ENCODE results near the gene VWA2.
"Not testable (repeated sequence)": the region's sequence is repeated elsewhere in the genome, so short reads cannot be mapped to it uniquely, and the experiment has no call there.

Gene VWA2

DNA sequence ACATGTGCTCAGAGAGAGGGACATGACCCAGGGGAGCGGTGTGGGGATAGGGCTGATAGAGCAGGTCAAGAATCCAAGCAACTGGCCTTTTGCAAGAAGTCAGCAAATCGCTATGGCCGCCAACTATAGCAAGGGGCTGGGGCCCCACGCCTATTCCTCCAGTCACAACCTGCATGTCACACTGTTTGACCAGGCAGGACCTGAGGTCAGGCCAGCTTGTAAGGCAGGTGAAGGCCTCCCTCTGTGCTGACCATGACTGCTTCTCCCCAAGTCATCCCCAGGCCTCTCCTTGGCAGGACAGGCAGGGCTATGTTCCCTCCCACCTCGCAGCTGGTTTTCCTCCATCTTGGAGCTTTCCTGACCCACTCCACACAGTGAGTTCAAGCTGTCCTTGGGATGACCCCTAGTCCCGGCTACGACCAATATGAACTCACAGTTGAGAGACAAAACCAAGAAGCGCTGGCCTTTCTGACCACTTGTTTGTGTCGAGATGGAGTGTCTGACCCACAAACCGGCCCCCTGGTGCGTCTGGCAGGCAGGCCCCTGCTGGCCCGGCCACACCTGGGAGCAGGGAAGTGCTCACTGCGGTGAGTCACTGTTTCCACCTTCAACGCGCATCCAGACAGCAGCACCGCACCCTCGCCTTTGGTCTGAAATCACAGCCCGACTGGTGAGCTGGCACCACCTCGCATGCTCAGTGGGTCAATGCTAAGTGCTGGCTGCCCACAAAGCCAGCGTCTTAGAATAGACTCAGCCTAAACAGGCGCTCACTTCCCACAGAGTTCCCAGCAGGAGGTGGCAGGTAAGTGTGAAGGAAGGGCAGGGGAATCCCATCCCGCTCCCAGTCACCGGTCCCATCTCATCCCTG, 81.4 kb downstream of the VWA2 start:
- FAIRE-seq = no peak

DNA sequence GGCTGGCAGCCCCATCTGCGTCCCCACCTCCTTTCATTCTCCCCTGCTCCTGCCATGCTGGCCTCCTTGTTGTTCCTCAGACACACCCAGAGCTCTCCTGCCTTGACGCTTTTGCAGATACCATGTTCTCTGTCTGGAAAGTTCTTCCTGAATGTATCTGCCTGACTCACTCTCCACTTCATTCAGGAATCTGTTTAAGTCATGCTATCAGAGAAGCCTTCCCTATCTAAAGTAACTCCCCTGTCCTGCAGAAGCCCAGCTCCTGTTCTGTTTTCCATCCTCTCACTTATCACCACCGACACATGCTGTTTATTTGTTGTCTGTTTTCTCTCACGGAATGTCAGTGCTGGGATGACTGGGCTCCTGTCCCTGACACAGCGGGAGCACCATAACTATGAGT, 83.3 kb downstream of the VWA2 start:
- no peak for FAIRE-seq

DNA sequence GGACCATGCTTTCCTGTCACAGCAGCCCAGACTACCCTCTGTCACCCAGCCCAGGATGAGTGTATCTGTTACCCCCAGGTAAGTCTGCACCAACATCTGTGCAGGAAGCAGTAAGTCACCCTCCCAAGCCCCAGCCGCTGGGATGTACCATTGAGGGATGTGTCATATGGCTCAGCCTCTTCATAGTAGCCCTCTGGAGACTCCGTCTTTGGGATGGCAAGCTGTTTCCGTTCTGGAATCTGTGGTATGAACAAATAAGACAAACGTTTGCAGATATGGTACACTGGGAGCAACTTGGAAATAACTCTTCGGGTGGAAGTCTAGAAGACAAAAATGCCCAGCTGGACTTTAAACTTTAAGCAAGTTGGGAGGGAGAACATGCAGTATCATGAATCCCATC, 84.0 kb downstream of the VWA2 start:
- no peak for FAIRE-seq

DNA sequence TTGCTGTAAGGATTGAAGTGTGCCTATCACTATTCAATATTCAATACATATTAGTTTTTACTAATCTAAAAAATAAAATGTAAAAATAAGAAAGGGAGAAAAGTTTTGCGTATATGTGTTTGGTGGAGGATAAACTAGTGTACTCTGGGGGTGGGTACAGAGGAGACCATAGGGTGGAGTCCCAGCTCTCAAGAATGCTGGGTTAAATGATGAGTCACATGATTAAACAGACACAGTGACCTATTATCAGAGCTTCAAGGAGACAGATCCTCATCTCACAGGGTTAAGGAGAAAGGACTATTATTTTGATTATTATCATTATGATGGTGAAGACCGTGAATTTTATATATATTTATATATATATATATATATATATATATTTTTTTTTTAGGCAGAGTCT, 87.7 kb downstream of the VWA2 start:
- FAIRE-seq = no peak

DNA sequence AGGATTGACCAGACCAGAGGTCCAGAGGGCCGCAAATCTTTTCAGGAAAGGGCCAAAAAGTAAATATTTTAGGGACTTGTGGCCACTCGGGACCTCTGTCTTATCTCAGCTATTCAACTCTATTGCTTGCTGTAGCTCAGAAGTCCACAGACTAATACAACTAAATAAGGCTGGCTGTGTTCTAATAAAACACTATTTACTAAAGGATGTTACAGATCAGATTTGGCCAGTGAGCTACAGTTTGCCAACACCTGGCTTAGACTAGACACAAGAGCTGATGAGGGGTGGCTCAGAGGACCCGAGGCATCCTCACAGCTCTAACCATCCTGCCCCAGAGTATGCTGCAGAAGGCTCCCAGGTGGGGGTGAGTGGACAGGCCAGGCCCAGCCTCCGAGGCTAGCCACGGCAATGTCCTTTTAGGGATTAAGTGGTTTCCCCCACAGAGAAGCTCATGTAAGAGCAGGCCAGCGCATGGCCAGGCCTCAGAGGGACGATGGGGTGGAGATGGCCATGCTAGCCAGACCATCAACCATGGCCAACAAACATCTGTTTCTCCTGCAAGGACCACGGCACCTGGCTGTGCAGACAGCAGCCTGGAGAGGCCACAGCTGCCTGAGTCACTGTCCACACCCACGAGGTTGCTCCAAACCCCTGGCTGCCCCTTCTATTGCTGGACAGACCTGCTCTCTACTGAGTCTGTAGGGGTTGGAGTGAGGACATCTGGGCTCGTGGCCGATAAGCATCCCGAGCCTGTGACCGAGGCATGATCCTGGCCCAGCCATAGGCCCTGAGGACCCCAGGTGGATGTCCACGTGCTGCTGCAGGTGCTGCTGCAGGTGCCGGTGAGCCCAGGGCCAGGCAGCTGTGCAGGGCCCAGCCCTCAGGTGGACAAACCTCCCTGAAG, 88.7 kb downstream of the VWA2 start:
- no peak for FAIRE-seq

DNA sequence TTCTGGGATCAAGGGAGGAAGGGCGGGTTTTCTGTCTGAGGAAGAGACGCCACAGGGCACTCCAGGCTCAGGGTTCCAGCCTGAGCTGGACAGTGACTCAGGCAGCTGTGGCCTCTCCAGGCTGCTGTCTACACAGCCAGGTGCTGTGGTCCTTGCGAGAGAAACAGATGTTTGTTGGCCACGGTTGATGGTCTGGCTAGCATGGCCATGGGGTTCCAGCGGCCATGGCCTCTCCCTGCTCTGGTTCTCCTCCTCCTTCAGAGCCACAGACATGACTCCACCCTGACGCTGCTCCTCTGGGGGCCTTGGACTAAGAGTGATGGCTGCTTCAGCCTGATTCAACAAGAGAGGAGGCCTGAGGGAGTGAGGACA, 89.4 kb downstream of the VWA2 start:
- FAIRE-seq = no peak

DNA sequence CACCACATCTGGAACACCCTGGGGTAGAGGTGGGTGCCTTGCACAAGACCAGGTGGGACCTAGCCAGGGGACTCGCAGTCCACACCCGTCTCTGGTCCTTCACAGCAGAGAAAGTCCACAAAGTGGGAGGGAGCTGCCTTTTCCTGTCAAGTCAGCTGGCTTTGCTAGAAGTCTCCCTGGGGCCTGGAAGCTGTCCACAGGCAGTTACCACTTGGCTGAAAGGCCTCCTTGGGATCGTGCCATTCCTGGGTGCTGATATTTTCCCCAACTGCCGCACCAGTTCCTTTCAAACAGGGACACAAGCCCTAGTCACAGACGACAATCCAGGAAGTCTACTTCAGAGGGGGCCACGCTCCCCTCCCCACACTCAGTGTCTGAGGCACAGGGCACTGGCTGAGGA, 89.8 kb downstream of the VWA2 start:
- FAIRE-seq = no peak

DNA sequence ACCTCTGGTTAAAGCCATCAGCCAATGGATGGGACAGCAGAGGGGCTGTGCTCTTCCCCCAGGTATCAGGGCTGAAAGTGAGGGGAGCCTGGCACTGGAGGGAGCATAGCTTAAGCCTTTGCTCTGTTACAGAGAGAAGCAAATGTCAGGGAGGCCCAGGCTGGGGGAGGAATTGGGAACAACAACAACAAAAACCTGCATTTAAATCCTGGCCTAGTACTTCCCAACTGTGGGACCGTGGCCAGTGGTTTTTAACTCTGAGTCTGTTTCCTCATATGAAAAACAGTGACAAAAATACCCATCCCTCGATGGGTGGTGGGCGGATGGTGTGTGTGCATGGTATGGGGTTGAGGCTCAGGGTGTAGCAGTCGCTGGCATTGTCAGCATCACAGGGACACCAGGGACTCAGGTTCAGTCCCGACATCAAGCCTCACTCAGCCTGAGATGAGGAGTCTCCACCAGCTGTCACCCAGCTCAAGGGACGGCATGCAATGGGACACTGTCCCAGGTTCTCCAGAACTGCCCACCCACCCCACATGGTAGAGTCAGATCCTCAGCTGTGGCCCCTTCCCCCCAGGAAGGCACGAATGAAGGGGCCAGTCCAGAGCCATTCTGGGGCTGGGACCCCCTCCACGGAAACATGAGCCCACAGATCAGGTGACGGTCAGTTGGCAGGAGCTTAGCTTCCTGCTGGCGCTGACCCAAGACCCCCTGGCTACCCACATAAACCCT, 90.7 kb downstream of the VWA2 start:
- FAIRE-seq = no peak

DNA sequence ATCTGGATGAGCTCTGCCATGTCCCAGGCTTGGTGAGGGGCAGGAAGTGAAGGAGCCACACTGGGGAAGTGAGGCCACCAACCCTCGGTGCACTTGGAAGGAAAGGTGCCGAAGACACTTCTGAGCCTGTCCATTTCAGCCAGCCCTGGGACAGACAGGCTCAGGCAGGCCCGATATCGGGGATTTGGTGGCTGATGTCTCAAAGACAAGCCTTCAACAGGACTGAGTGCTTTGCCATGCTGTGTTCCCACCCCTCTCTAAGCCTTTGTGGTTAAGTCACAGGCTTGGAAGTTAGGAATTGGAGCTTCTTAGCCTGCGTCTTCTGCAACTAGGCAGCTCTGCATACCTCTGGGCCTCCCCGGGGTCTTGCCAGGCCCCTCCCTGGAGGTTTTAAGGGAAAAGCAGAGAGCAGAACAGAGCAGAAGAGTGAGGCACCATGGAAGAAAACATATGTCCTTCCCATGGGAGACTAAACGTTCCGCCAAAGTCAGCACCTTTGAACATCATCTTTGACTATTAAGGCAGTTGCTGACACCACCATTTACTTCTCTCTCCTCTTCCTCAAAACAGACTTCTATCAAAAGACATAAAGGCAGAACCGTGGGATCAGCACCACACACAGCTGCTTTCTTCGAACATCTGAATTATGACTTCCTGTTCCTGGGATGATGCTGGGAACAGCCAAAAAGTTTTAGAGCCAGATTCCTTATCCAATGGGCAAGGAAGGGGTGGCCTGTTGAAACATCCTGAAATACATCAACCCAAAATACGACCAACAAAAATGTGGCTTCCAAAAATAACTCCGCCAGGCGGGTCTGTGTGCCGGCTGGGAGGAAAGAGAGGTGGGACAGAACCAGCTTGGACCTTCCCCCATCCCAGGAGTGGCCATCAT, 93.5 kb downstream of the VWA2 start:
- peak; percentile 58 for FAIRE-seq

DNA sequence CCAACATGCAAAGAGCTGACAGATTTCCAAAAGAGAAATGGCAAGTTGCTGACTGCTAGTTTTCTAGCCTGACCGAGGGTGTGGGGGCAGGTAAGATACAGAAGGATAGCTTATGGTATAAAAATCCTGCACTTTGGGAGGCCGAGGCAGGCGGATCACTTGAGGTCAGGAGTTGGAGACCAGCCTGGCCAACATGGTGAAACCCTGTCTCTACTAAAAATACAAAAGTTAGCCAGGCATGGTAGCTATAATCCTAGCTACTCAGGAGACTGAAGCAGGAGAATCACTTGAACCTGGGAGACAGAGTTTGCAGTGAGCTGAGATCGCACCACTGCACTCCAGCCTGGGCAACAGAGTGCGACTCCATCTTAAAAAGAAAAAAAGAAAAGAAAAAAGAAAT, 94.4 kb downstream of the VWA2 start:
- not testable (repeated sequence) for FAIRE-seq

DNA sequence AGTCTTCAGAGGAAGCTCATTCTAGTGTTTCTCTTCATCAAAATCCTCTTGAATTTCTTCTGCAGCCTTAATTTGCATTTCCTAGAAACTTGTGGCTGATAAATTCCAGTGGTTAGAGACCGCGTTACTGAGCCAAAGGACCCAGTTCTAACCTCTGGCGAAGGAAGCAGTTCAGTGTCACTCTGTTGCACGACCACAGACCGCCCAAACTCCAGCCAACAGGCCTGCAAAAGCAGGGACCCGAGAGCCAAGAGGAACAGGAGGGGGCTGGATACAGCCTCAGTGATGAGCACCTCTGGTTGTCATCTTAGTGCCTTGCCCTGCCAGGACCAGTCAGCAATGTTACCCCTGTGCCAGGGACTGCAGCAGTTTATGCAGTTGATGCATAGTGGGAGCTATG, 95.2 kb downstream of the VWA2 start:
- no peak for FAIRE-seq

DNA sequence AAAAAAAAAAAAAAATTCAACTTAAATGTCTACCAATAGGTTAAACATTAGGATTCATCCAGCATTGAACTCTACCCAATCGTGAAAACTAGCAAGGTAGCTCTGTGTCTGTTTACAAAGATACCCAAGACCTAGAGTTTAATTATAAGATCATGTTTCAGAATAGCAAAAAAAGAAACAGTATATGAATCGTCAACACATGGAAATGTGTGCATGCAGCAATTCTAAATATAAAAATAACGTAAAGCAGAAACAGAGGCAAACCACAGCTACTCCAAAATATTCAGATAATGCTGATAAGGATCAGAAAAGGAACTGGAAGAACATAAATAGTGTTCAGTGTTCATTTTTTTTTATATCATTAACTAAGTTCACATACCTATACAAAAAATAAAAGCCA, 96.6 kb downstream of the VWA2 start:
- FAIRE-seq = no peak

DNA sequence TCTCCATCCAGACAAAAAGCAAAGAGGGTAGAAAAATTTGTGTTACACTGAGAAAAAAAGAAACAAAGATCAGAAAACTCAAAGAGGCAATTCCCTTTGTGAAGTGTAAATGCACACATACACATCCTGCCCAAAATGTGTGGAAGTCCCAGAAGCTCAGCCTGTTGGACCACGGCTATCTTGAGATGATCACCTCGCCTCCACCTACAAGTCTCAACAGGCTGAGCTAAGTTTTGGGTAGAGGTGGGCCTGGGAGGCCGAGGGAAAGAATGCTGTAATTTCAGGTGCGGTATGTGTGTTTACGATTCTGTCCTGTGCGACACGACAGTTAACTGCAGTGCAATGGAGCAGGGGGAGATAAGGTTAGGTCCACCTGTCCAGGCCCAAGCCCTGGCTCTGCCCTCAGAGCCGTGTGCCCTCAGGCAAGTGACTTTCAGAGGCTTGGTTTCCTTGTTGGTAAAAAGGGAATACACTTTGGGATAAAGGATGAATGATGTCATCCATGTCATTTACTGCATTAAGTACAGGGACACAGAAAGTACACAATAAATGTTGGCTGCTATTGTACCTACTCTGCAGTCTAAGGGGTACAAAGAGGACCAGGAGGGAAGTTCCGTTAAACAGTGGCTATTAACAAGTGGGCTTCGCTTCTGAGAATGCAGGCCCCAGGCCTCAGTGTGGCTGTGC, 97.9 kb downstream of the VWA2 start:
- FAIRE-seq = no peak

DNA sequence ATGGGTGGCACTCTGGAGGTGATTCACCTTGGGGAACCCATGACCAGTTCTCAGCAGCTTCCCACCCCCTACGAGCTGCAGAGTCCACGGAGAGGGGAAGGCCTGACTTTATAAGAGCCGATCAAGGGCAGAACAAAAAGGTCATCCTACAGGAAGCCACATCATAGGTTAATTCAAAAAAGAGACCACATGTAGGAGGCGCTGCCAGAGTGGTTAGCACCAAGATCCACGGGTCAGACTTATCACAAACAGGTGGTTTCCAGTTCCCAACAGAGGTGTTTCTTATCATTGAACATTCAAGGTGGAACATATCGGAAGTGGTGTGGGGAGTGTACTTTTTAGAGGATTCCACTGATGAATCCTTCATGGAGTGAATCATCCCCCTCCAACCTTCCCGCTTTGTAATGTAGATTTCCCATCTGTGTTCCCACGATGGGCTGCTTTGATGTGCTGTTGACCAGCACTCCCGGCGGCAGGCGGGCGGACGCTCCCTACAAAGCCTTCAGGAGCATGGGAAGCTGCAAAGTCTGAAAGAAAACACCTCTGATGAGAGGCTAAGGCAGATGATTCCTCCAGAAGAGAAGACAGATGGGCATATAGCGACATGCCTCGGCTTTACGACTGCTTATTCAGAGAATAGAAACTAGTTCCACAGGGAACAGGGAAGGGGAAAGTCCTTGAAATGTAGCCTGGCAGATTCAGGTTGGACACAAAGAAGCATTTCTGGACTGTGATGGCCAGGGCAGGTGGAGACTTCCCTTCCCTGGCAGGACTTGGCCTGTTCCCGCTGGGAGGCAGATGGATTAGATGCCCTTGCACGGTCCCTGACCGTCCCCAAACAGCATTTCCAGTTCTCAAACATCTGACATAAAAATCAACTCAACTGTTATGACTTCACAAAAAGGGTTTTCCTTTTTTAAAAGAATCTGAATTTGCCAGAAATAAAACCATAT, 98.7 kb downstream of the VWA2 start:
- no peak for FAIRE-seq

DNA sequence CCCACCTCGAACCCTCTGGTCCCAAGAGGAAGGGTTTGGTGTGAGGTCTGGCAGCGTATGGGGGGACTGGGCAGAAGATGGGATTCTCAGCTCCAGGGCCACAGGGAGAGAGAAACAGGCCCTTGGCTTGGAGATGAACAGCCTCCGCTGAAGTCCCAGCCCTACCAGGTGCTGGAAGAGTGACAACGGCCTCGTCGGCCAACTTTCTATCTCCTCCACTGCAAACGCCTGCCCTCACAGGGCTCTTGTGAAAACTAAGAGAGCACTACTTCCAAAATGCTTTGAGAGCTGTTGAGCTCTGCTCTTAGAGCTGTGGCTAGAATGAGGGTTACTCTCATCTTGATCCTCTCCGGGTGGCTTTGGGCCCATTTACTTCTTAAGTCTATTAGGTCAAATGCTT, 101.8 kb downstream of the VWA2 start:
- FAIRE-seq = no peak

All from endometrium (tissue), 2 donors.